AG04450 (cell line): ENCODE data around the gene TTYH3. TPM values are rescaled to one million over a fixed set of nuclear protein-coding genes. Genes with fewer than 3 reads are reported as not detected.
A peak's percentile ranks its signal among the peaks of the same experiment; 100 is the strongest.

Source experiments
- CTCF ChIA-PET: fragments of 300-600, 350-600 bp; formaldehyde crosslinking; extraction: SDS; loops from one replicate; lab custom pipeline; 2022; ENCODE audit warnings: antibody characterized with exemption, inconsistent platforms; lab: Charles Lee
- POLR2A ChIA-PET: fragments of 350-600 bp; formaldehyde crosslinking; extraction: SDS; loops from one replicate; lab custom pipeline; 2021; ENCODE audit warnings: antibody characterized with exemption, inconsistent platforms; lab: Yijun Ruan, JAX
- DNase-seq: peaks from one replicate; pipeline ENCODE4 v3.0.0-alpha.2; 2011; ENCODE audit warnings: low read depth, low spot score
- H3K27ac ChIP-seq: one replicate; pipeline ENCODE4 v1.5.1; 2012; ENCODE audit warnings: low read depth, low read length, control low read depth
- H3K27me3 ChIP-seq: one replicate; pipeline ENCODE4 v1.6.0; 2012; ENCODE audit warnings: low read length; ENCODE audit not compliant: control insufficient read depth, insufficient read depth
- H3K4me3 ChIP-seq: 2 replicates; pipeline ENCODE4 v1.5.1; 2011; ENCODE audit warnings: mild to moderate bottlenecking, low read depth, low read length, control low read depth
- H3K9me3 ChIP-seq: 2 replicates; pipeline ENCODE4 v1.5.1; 2012; ENCODE audit warnings: low read length; ENCODE audit not compliant: control insufficient read depth, insufficient read depth
- CTCF ChIP-seq: IDR thresholded peaks from 2 replicates; pipeline ENCODE4 v1.5.1; 2011; ENCODE audit warnings: low read depth, low read length, control low read depth, inconsistent platforms
- polyA plus RNA-seq: library from polyadenylated mRNA; depleted of rRNA; stranded (reverse); fragments of >200 nt; gene quantifications from 2 replicates; pipeline ENCODE4 v1.2.3, GENCODE V29; 2011

TTYH3 gene
- polyA plus RNA-seq, 1 experiment: 30.8 TPM

GRCh38 chr7:2613098-2613930 lies 18.5 kb upstream of the TTYH3 start:
- H3K4me3 ChIP-seq: no peak overlapping the region
- no peak for TF ChIP-seq CTCF
- H3K27me3 ChIP-seq: no peaks in the 10 kb centered on the region
- no peak for DNase-seq
- H3K9me3 ChIP-seq: no peaks in the 10 kb centered on the region
- peak overlapping the region; percentile 11 for H3K27ac ChIP-seq
- POLR2A ChIA-PET: interaction anchor here (1.3 kb wide), 1 partner anchor 18 kb away, joined by 3 read pairs; no protein-coding TSS in a partner anchor
- CTCF ChIA-PET: no interaction called here

DNA sequence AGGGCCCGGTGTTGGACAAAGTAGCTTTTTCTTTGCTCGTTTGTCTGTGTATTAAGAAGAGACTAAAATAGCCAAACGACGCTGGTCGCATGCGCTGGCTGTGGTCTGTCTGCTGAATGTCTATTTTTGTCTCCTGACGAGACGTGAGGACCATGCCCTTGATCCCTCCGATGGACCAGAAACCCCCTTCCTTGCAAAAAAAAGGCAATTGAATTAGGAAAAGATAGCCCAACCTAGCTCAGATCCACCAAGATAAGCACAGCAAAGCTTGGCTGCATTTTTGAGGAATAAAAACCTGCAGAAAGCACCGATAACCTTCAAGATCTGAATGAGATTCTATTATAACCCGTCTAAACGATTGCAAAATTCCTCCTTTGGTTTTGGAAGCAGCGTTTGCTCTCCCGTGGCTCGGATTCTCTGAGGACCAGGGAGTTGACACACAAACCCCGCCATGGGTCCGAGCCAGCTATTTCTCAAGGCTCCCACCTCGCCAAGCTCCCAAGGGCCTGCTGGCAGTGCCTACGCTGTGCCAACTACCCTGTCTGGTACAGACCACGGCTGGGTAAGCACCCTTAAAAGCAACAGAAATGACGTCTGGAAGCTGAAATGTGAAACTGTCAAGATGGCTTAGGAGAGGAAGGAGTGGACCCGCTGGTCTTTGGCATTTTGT lies 17.7 kb upstream of the TTYH3 start:
- ChIA-PET CTCF (interaction anchor here (0.5 kb wide), 1 partner anchor 197 kb away, joined by 3 read pairs; no protein-coding TSS in a partner anchor), POLR2A (interaction anchor here (1.3 kb wide), 1 partner anchor 17 kb away, joined by 3 read pairs; no protein-coding TSS in a partner anchor)
- H3K27me3 ChIP-seq: no peaks in the 10 kb centered on the region
- H3K9me3 ChIP-seq: no peaks in the 10 kb centered on the region
- peak overlapping the region; percentile 1 for H3K27ac ChIP-seq
- peak overlapping the region; percentile 21; the same call in 1 of the 2 replicates for H3K4me3 ChIP-seq
- no peak for TF ChIP-seq CTCF
- no peak for DNase-seq

- no peak overlapping the region for H3K4me3 ChIP-seq
- ChIA-PET CTCF (interaction anchor here (0.5 kb wide), 1 partner anchor 198 kb away, joined by 3 read pairs; no protein-coding TSS in a partner anchor), POLR2A (no interaction called here)
- no peaks in the 10 kb centered on the region for H3K27me3 ChIP-seq
- no peak for DNase-seq
- peak overlapping the region; percentile 1 for H3K27ac ChIP-seq
- no peaks in the 10 kb centered on the region for H3K9me3 ChIP-seq
- TF ChIP-seq CTCF: no peak
Observed at GRCh38 chr7:2614631-2615330, 17.0 kb upstream of the TTYH3 start.

DNA sequence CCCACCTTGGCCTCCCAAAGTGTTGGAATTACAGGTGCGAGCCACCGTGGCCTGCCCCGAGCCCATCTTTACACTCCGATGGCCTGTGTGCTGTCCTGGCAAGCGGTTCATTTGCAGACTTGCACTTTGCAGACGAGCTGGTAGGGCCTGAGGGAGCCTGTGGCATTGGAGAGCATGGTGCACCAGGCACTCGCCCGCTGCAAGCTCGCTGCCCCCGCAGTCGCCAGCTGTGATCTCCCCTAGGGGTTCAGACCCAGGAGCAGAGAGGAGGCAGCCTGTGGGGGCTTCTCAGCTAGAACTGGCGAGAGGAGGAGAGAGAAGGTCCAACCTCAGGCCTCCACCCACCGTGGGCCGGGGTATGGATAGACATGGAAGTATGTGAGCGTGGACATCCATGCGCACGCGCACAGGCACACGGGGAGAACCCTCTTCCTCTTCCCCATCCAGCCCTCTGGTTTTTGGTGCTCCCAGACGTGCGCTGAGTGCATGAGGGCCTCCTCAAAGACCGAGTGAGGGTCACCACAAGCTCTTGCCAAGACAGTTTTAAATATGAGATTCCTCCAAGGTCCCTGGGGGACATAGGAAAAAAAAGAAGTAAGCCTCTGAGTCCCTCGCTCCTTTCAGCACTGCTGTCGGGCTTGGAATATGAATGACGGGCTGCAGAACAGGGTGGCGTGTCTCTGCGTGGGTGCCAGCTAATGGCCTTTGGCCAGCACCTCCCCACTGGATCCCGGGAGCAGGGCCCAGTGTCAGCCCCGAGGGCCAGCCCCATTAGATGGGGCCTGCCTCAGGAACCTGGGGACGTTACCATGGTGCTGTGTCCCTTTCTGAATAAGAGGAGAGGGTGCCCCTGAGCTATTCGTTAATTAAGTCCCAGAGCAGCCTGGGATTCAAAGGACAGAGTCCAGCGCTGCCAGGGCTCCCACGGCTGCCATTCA lies 15.1 kb upstream of the TTYH3 start:
- CTCF ChIA-PET: interaction anchor here (0.5 to 1.2 kb wide), 2 partner anchors 8 to 51 kb away, joined by 4 read pairs; no protein-coding TSS in a partner anchor
- no peak for TF ChIP-seq CTCF
- H3K9me3 ChIP-seq: no peaks in the 10 kb centered on the region
- no peak for DNase-seq
- no peak overlapping the region for H3K4me3 ChIP-seq
- POLR2A ChIA-PET: interaction anchor here (1.0 kb wide), 1 partner anchor 33 kb away, joined by 3 read pairs; no protein-coding TSS in a partner anchor
- H3K27me3 ChIP-seq: no peaks in the 10 kb centered on the region
- no peak overlapping the region for H3K27ac ChIP-seq
